H1 (cell line): Measurements from ENCODE around the gene PLXNA4. TPM values are rescaled to one million over a fixed set of nuclear protein-coding genes. Genes with fewer than 3 reads are reported as not detected.

Experiments
- BCL11A ChIP-seq, 2 experiments: IDR thresholded peaks; one replicate each; pipeline ENCODE4 v1.6.1; 2011; ENCODE audit warnings: low read depth in 2 of 2, low read length in 2 of 2, mild to moderate bottlenecking in 2 of 2
- CTBP2 ChIP-seq: IDR thresholded peaks from 2 replicates; pipeline ENCODE4 v1.7.0; 2011; ENCODE audit warnings: borderline replicate concordance, mild to moderate bottlenecking, moderate library complexity, mixed read lengths, low read length; ENCODE audit not compliant: insufficient read depth, insufficient read length
- polyA plus RNA-seq, 7 experiments: library from polyadenylated mRNA; depleted of rRNA in 3 of 7; stranded (reverse) in 5 of 7; unstranded in 2 of 7; fragments of >200 nt in 5 of 7; fragments of 200-250 nt in 2 of 7; gene quantifications; 1 replicate in 5 of 7; 2 replicates in 1 of 7; 4 replicates in 1 of 7; pipeline versions ENCODE4 v1.2.1 to v1.2.3, GENCODE V29; 2011 to 2013; ENCODE audit warnings: missing spikeins in 2 of 7, mixed read lengths in 2 of 7
- total RNA-seq: library from RNA; stranded (reverse); fragmentation: NEBNext Ultra II Directional; extraction: Animal tissue kit (Norgen Biotek cat#: 25700); gene quantifications from 2 replicates; pipeline ENCODE4 v1.2.1, GENCODE V29; 2021

Gene PLXNA4
- total and polyA plus RNA-seq, 2 of the 8 experiments (the other 6 are each of a cell fraction or from before 2014, with no cell fraction given), result 0.76 to 0.79 TPM

DNA sequence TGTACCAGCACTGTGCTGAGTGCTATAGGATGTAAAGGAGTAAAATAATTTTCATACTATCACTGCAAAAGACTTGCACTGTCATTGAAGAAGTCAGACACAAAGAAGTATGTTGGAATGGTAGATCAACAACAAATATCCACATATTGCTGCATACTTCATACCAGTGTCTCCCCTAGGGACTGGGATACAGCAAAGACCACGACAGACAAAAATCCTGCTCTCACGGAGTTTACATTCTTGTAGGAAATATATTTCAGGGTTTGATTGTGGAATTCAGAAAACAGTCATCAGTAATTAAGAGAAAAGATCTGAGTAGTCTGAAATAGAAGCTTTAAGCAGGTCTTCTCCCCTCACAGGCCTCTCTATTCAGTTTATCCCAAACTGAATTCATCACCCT is 49.4 kb upstream of the PLXNA4 start (continued):
- TF ChIP-seq CTBP2, result no peak
- no peak for TF ChIP-seq BCL11A (IDR thresholded peaks at IDR 0.05; ENCODE audit: low read depth in 2 of 2, low read length in 2 of 2)
